Ascending aorta (tissue), 2 donors: ENCODE measurements around the gene ZNF543. TPM values are rescaled to one million over a fixed set of nuclear protein-coding genes. Genes with fewer than 3 reads are reported as not detected.

Experiments
- DNase-seq, 2 donors: peaks; one replicate each; pipeline ENCODE4 v3.0.0-alpha.2; 2019; ENCODE audit warnings: low spot score in 2 of 2
- H3K27ac ChIP-seq, 2 donors: fragments of 200-600 bp; sonication (generic); one replicate each; pipeline ENCODE4 v1.5.1; 2016 to 2017; ENCODE audit warnings: mild to moderate bottlenecking in 1 of 2
- H3K27me3 ChIP-seq: fragments of 200-600 bp; sonication (generic); one replicate; pipeline ENCODE4 v1.5.1; 2017
- H3K36me3 ChIP-seq, 2 donors: fragments of 200-600 bp; sonication (generic); one replicate each; pipeline ENCODE4 v1.5.1; 2016
- H3K4me1 ChIP-seq, 2 donors: fragments of 200-600 bp; sonication (generic); one replicate each; pipeline ENCODE4 v1.5.1; 2016 to 2017; ENCODE audit warnings: mild to moderate bottlenecking in 1 of 2
- H3K4me3 ChIP-seq, 2 donors: fragments of 200-600 bp; sonication (generic); one replicate each; pipeline ENCODE4 v1.5.1; 2016 to 2017; ENCODE audit warnings: mild to moderate bottlenecking in 1 of 2
- H3K9me3 ChIP-seq, 2 donors: fragments of 200-600 bp; sonication (generic); one replicate each; pipeline ENCODE4 v1.5.1; 2016
- intact Hi-C: fragments of 100-400 bp; cut with DNase I; formaldehyde crosslinking; loops from one replicate; pipeline ENCODE4 v1.15.1; 2023
- total RNA-seq: library from RNA; depleted of rRNA; stranded (reverse); fragments of >200 nt; gene quantifications from one replicate; pipeline ENCODE4 v1.1.0, GENCODE V29; 2016
- TF ChIP-seq, protein P1 (sequence below), 3 experiments: fragments of 200-600 bp in 2 of 3; fragments of 450-650 bp in 1 of 3; sonication (generic) in 2 of 3; IDR thresholded peaks; one replicate each; pipeline ENCODE4 v1.5.1; 2016 to 2019; ENCODE audit warnings: antibody characterized with exemption in 3 of 3, mild to moderate bottlenecking in 1 of 3, moderate library complexity in 1 of 3

The ZNF543 gene
- total RNA-seq, 1 donor from 2014 or later, result 4.5 TPM

DNA sequence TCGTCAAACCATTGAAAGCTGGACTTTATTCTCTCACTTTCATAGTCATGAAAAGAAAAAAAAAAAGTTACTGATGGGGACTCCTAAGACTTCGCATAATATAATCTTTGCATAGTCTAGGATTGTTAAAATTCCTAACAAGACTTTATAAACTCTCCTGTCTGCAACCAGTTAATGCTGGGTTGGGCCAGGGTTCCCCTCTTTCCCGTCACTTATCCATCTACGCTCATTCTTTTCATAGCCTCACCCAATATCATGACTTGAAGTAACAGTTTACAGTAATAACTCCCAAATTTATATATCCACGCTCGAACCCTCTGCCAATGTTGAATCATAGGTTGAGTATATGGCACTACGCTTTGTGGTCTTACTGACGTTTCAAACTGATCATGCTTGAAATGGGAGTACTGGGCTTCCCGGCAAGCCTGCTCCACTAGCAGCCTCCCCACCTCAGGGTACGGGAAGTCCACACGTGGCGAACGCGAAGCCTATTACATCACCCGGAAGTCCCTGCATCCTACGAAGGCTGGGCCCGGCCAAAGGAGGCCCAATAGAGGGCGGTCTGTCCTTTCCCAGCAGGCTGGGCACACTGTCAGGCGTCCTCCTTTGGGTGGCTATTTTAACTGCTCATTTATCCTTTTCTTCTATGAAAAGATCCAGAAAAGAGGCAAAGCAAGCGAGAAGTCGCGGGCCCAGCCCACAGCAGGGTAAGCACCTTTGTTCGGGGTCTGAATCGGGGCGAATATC lies 40.7 kb upstream of the ZNF543 start:
- H3K4me1 ChIP-seq, result peaks cover 11 to 12% of the 10 kb centered on the region in 2 donors
- peaks cover 0 to 19% of the 10 kb centered on the region in 2 donors for H3K9me3 ChIP-seq
- TF ChIP-seq, protein P1, sequence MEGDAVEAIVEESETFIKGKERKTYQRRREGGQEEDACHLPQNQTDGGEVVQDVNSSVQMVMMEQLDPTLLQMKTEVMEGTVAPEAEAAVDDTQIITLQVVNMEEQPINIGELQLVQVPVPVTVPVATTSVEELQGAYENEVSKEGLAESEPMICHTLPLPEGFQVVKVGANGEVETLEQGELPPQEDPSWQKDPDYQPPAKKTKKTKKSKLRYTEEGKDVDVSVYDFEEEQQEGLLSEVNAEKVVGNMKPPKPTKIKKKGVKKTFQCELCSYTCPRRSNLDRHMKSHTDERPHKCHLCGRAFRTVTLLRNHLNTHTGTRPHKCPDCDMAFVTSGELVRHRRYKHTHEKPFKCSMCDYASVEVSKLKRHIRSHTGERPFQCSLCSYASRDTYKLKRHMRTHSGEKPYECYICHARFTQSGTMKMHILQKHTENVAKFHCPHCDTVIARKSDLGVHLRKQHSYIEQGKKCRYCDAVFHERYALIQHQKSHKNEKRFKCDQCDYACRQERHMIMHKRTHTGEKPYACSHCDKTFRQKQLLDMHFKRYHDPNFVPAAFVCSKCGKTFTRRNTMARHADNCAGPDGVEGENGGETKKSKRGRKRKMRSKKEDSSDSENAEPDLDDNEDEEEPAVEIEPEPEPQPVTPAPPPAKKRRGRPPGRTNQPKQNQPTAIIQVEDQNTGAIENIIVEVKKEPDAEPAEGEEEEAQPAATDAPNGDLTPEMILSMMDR (IDR thresholded peaks at IDR 0.05), result peak in 2 of 3 experiments; percentile 8 to 43
- peak; percentile 81 to 96 for DNase-seq
- H3K27ac ChIP-seq, result peak overlapping the region; percentile 99 to 100
- intact Hi-C loops, result loop anchor here (1.0 to 10.0 kb wide), 8 partner anchors 39 to 887 kb away; partner anchors contain the start of genes TRAPPC2B, ZNF304, ZNF543 and ZNF547
- no peaks in the 10 kb centered on the region for H3K27me3 ChIP-seq
- peak overlapping the region; percentile 93 to 98 for H3K4me3 ChIP-seq
- H3K36me3 ChIP-seq, result peaks cover 21 to 22% of the 10 kb centered on the region in 2 donors

DNA sequence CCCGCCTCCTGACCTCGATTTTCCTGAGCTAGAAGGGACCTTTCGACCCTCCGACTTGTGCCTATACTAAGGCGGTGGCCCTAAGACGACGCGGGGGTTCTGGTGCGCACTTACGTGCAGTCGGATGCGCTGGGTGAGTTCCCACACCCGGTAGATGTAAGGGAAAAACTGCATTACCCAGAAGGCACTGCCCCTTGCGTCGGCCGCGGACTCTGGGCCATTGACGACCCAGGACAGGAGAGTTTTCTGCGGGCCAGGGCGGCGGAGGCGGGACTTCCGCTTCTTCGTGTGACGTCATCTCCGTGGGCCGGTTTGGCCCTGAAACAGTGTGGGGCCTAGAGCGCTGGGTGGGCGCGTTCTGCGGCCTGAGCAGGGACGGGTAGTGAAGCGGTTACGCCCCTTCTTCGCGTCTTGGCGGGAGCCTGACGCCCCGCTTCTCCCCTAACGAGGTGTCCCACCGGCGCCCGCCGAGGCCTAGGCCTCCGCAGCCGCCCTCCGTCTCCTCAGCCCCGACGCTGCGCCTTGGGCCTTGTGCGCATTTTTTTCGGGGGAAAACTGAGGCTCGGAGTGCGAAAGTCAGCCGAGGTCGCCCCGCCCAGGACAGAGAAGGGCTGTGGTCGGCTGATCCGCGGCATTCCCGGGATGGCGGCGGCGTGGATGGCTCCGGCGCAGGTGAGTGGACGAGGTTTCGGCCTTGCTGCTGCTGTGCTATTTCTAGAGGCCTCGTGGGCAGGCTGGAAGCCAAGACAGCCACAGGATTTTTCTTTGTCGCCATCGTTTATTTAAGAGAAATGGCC lies 39.9 kb upstream of the ZNF543 start, which contains the start of gene ZNF460:
Gene ZNF460, plus strand, starts transcription at position 321 of the 797 bp plus-strand sequence. Its CDS starts 322 bp downstream, at position 643.
- Histone ChIP-seq H3K4me1 (peaks cover 11 to 12% of the 10 kb centered on the region in 2 donors), H3K9me3 (peaks cover 0 to 25% of the 10 kb centered on the region in 2 donors), H3K27me3 (no peaks in the 10 kb centered on the region), H3K27ac (peak within 1 kb of the TSS; percentile 99 to 100), H3K36me3 (peaks cover 25 to 27% of the 10 kb centered on the region in 2 donors), H3K4me3 (peak within 1 kb of the TSS; percentile 93 to 98)
- intact Hi-C loops, result loop anchor here (1.0 to 10.0 kb wide), 8 partner anchors 40 to 888 kb away; partner anchors contain the start of genes TRAPPC2B, ZNF304, ZNF543 and ZNF547
- peak; percentile 88 to 98 for DNase-seq
- TF ChIP-seq, protein P1 (IDR thresholded peaks at IDR 0.05), result peak in 1 of 3 experiments; percentile 2

DNA sequence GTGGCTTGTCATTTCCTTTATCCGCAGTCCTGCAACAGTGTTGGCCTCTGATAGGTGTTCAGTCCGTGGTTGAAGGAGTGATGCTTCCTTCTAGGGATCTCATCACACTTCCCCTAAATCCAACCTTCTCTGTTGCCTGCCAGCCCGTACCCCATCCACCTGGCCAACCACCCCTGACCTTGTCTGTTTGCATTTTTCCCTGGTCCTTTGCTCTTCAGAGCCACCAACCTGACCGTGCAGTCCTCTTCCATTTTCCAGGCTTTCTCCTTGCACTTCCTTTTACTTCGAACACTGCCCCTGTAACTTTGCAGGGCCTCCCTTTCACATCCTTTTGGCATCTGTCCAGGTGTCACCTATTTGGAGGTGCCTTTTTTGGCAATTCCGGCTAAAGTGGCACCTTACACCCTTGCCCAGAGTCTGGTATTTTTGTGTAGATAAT lies 39.3 kb upstream of the ZNF543 start:
- H3K4me3 ChIP-seq, result peak overlapping the region; percentile 93 to 98
- TF ChIP-seq, protein P1 (IDR thresholded peaks at IDR 0.05), result no peak
- DNase-seq, result no peak
- H3K27me3 ChIP-seq, result no peaks in the 10 kb centered on the region
- peaks cover 31 to 33% of the 10 kb centered on the region in 2 donors for H3K36me3 ChIP-seq
- peaks cover 11 to 12% of the 10 kb centered on the region in 2 donors for H3K4me1 ChIP-seq
- intact Hi-C loops, result loop anchor here (1.0 to 10.0 kb wide), 8 partner anchors 40 to 889 kb away; partner anchors contain the start of genes TRAPPC2B, ZNF304, ZNF543 and ZNF547
- H3K9me3 ChIP-seq, result peaks cover 0 to 32% of the 10 kb centered on the region in 2 donors
- H3K27ac ChIP-seq, result peak overlapping the region; percentile 99 to 100

DNA sequence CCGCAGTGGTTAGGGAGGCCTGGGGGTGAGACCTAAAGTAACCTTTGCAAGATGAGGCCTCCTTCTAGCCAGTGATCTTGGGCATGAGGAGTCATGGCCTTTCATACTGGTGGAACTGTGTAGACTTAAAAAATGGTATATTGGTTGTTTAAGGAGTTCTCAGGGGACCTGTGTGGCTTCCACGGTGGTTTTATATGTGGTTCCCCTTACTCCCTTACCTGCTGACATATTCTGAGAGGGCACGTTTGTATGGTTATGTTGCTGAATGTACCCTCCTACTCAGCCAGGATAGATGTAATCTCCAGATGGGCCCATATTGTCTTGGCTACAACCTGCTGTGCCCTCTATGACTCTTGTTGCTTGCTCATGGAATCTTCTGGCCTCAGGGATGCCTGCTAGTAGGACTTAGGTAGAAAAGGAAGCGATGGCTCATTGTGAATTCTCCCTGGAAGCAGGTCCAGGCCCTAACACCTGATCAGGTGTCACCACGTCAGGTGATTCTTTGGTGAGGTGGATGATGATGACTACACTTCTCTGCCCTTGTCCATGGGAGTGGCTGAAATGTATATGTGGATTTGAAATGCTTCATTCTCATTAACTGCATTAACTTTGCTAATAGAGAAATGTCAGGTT lies 38.1 kb upstream of the ZNF543 start:
- H3K4me3 ChIP-seq, result peak overlapping the region in 1 of 2 donors; percentile 93
- H3K27me3 ChIP-seq, result no peaks in the 10 kb centered on the region
- H3K36me3 ChIP-seq, result peaks cover 43 to 45% of the 10 kb centered on the region in 2 donors
- no peak overlapping the region for H3K27ac ChIP-seq
- TF ChIP-seq, protein P1 (IDR thresholded peaks at IDR 0.05), result no peak
- intact Hi-C loops, result loop anchor here (5.0 to 10.0 kb wide), 3 partner anchors 70 to 890 kb away; partner anchors contain the start of genes ZNF304 and ZNF582
- no peak for DNase-seq
- H3K4me1 ChIP-seq, result peaks cover 11 to 12% of the 10 kb centered on the region in 2 donors
- peaks cover 5 to 43% of the 10 kb centered on the region in 2 donors for H3K9me3 ChIP-seq

DNA sequence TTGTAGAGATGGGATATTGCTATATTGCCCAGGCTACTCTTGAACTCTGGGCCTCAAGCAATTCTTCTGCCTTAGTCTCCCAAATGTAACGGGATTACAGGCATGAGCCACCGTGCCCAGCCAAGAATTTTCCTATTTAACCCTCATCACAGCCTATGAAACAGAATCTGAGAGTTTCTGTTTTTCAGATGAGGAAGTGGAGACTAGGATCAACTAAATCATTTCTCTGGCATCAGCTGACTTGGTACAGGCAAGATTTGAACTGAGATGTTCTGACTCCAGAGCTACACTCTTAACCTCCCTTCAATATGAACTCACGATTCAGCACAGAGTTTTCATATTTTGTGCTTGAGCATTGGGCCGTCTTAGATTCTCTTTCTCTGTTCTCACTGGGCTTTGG lies 31.9 kb upstream of the ZNF543 start:
- TF ChIP-seq, protein P1 (IDR thresholded peaks at IDR 0.05), result no peak
- no peak for DNase-seq
- intact Hi-C loops, result loop anchor here (10.0 kb wide), 1 partner anchor 454 kb away; no protein-coding TSS in a partner anchor
- Histone ChIP-seq H3K27ac (no peak overlapping the region), H3K9me3 (peaks cover 62 to 96% of the 10 kb centered on the region in 2 donors), H3K36me3 (peaks cover 99 to 100% of the 10 kb centered on the region in 2 donors), H3K27me3 (no peaks in the 10 kb centered on the region), H3K4me1 (no peaks in the 10 kb centered on the region), H3K4me3 (no peak overlapping the region)
